AG04449 (cell line): ENCODE data around the gene CDH12.

Source experiments
- CTCF ChIA-PET: fragments of 350-600 bp; formaldehyde crosslinking; extraction: SDS; loops from one replicate; lab custom pipeline; 2021; ENCODE audit warnings: antibody characterized with exemption; lab: Yijun Ruan, JAX
- POLR2A ChIA-PET: fragments of 400-600, 350-600 bp; formaldehyde crosslinking; extraction: SDS; loops from one replicate; lab custom pipeline; 2020; ENCODE audit warnings: antibody characterized with exemption, inconsistent platforms; lab: Yijun Ruan, JAX
- DNase-seq: peaks from one replicate; pipeline ENCODE4 v3.0.0-alpha.2; 2010; ENCODE audit warnings: low read depth, low spot score
- H3K4me3 ChIP-seq: 2 replicates; pipeline ENCODE4 v1.5.1; 2011; ENCODE audit warnings: low read depth, mild to moderate bottlenecking, control low read depth, low read length
- CTCF ChIP-seq: IDR thresholded peaks from one replicate; pipeline ENCODE4 v1.5.1; 2011; ENCODE audit warnings: mild to moderate bottlenecking, moderate library complexity, low read length, control low read depth, inconsistent platforms; ENCODE audit not compliant: insufficient read depth; ENCODE audit errors: missing control alignments

Gene CDH12

GRCh38 chr5:22088517-22088916, 764.6 kb downstream of the CDH12 start:
- no peak for DNase-seq
- ChIA-PET POLR2A (no interaction called here), CTCF (no interaction called here)
- no peak for TF ChIP-seq CTCF
- H3K4me3 ChIP-seq: no peak overlapping the region

GRCh38 chr5:22079566-22079965, 773.6 kb downstream of the CDH12 start:
- ChIA-PET POLR2A (no interaction called here), CTCF (no interaction called here)
- no peak overlapping the region for H3K4me3 ChIP-seq
- no peak for DNase-seq
- TF ChIP-seq CTCF: no peak

GRCh38 chr5:22079002-22079401, 774.1 kb downstream of the CDH12 start:
- TF ChIP-seq CTCF: no peak
- no peak for DNase-seq
- CTCF ChIA-PET: no interaction called here

GRCh38 chr5:22076586-22076985, 776.6 kb downstream of the CDH12 start:
- POLR2A ChIA-PET: no interaction called here

More at GRCh38 chr5:22079002-22079401, 774.1 kb downstream of the CDH12 start:
- POLR2A ChIA-PET: no interaction called here
- no peak overlapping the region for H3K4me3 ChIP-seq

GRCh38 chr5:22070186-22070728, 782.9 kb downstream of the CDH12 start:
- no peak for TF ChIP-seq CTCF
- CTCF ChIA-PET: no interaction called here

More at GRCh38 chr5:22076586-22076985, 776.6 kb downstream of the CDH12 start:
- H3K4me3 ChIP-seq: no peak overlapping the region
- no peak for TF ChIP-seq CTCF
- DNase-seq: no peak
- CTCF ChIA-PET: no interaction called here

GRCh38 chr5:22063717-22064116, 789.4 kb downstream of the CDH12 start:
- no peak for TF ChIP-seq CTCF
- CTCF ChIA-PET: no interaction called here
- no peak for DNase-seq
- no peak overlapping the region for H3K4me3 ChIP-seq
- POLR2A ChIA-PET: no interaction called here

More at GRCh38 chr5:22070186-22070728, 782.9 kb downstream of the CDH12 start:
- no peak for DNase-seq
- no peak overlapping the region for H3K4me3 ChIP-seq
- POLR2A ChIA-PET: no interaction called here
